ENCODE measurements around the gene PPP2R5D.
"Not testable (repeated sequence)": the region's sequence is repeated elsewhere in the genome, so short reads cannot be mapped to it uniquely, and the experiment has no call there.

Gene PPP2R5D

GRCh38 chr6:43034190-43034525 lies 49.8 kb downstream of the PPP2R5D start:
- no peak for DNase-seq

GRCh38 chr6:43035495-43036194 lies 51.3 kb downstream of the PPP2R5D start:
- no peak for DNase-seq

- DNase-seq, result no peak
These were observed 52.3 kb downstream of the PPP2R5D start for GRCh38 chr6:43036712-43037111.

- no peak for DNase-seq
These were observed 52.8 kb downstream of the PPP2R5D start for GRCh38 chr6:43037197-43037596.

- no peak for DNase-seq
These were observed 53.3 kb downstream of the PPP2R5D start for GRCh38 chr6:43037706-43038105.

GRCh38 chr6:43038727-43039126 lies 54.4 kb downstream of the PPP2R5D start:
- no peak for DNase-seq

GRCh38 chr6:43040542-43041257 lies 56.3 kb downstream of the PPP2R5D start:
- DNase-seq, result no peak

GRCh38 chr6:43041475-43041874 lies 57.1 kb downstream of the PPP2R5D start:
- DNase-seq, result not testable (repeated sequence)

GRCh38 chr6:43043310-43043709 lies 58.9 kb downstream of the PPP2R5D start:
- no peak for DNase-seq

- no peak for DNase-seq
These were observed 61.1 kb downstream of the PPP2R5D start for GRCh38 chr6:43045371-43045930.

- DNase-seq, result no peak
These were observed 63.6 kb downstream of the PPP2R5D start for GRCh38 chr6:43047998-43048397.

- no peak for DNase-seq
These were observed 66.6 kb downstream of the PPP2R5D start for GRCh38 chr6:43050981-43051380.

- DNase-seq, result no peak
These were observed 68.0 kb downstream of the PPP2R5D start for GRCh38 chr6:43052225-43052841.

- DNase-seq, result peak; percentile 8
These were observed 68.6 kb downstream of the PPP2R5D start for GRCh38 chr6:43052842-43053544.

GRCh38 chr6:43053545-43054205 lies 69.3 kb downstream of the PPP2R5D start, which contains the start of gene CUL7:
CUL7 (minus strand) TSS chr6:43053851; CDS start chr6:43052788, 1,063 bp downstream.
- peak; percentile 97 for DNase-seq

- DNase-seq, result no peak
These were observed 70.0 kb downstream of the PPP2R5D start for GRCh38 chr6:43054206-43054943.

- no peak for DNase-seq
These were observed 71.6 kb downstream of the PPP2R5D start for GRCh38 chr6:43055966-43056365.

GRCh38 chr6:43058531-43058930 lies 74.2 kb downstream of the PPP2R5D start:
- no peak for DNase-seq

GRCh38 chr6:43059168-43060033 lies 75.0 kb downstream of the PPP2R5D start, which contains the start of the genes KLC4 and MRPL2:
KLC4 (plus strand) TSS chr6:43059631; CDS start chr6:43061336, 1,705 bp downstream.
MRPL2 (minus strand) TSS chr6:43059434; CDS start chr6:43059381, 53 bp downstream.
- peak; percentile 99 for DNase-seq

- no peak for DNase-seq
These were observed 75.8 kb downstream of the PPP2R5D start for GRCh38 chr6:43060034-43060754.
